Activated CD8-positive, alpha-beta memory T cell treated with anti-CD3 and anti-CD28 coated beads for 1 hour (primary cell): Measurements from ENCODE around the gene SORL1.
A peak's percentile ranks its signal among the peaks of the same experiment; 100 is the strongest.

Source experiments
- DNase-seq, 2 donors: peaks; one replicate each; pipeline ENCODE4 v3.0.0-alpha.2; 2020; ENCODE audit warnings: low read depth in 1 of 2; ENCODE audit errors: extremely low read depth in 1 of 2

The SORL1 gene

DNA sequence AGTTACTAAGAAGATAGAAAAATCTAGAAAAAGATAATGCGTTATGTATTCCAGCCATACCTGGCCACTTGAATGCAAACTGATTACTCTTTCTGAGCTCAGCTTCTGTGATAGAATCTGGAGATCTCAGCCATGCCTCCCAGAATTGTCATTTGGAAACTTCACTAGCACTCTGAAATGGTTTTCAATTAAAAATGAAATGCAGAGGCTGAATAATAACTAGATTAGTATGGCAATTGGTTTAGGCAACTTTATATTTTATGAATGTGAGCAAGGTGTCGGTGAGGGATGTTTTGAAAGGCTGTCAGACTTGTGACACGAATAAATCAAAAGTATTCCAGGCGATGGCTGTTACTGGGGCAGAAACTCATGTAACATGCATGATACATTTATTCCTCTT is 129.5 kb downstream of the SORL1 start:
- DNase-seq: no peak

GRCh38 chr11:121582296-121582695 is 130.2 kb downstream of the SORL1 start:
- DNase-seq: no peak

GRCh38 chr11:121583825-121584224 is 131.7 kb downstream of the SORL1 start:
- no peak for DNase-seq

DNA sequence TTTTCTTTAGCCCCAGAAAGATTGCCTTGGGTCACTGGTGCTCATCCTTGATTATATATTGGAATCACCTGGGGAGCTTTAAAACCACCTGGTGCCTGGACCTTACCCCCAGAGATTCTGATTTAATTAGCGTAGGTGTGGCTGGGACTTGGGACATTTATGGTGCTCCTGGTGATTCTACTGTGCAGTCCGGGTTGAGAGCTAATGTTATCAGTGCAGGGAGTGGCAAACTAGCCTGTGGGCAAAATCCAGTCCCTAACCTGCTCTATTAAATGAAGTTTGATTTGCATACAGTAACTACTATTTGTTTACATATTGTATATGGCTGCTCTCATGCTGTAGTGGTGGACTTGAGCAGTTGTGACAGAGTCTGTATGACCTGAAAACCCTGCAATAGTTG is 134.6 kb downstream of the SORL1 start:
- no peak for DNase-seq

DNA sequence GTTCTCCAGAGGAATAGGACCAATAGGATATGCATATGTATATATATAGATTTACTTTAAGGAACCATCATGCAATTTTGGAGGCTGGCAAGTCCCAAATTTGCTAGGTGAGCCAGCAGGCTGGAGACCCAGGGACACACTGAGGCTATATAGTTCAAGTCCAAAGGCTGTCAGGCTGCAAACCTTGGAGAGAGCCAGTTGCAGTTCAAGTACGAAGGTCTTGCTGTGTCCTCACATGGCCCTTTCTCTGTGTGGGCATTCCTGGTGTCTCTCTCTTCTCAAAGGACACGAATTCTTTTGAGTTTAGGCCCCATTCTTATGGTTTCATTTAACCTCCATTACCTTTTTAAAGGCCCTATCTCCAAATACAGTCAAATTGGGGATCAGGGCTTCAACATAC is 135.1 kb downstream of the SORL1 start:
- no peak for DNase-seq

- no peak for DNase-seq
Observed at GRCh38 chr11:121588747-121589146, 136.6 kb downstream of the SORL1 start.

DNA sequence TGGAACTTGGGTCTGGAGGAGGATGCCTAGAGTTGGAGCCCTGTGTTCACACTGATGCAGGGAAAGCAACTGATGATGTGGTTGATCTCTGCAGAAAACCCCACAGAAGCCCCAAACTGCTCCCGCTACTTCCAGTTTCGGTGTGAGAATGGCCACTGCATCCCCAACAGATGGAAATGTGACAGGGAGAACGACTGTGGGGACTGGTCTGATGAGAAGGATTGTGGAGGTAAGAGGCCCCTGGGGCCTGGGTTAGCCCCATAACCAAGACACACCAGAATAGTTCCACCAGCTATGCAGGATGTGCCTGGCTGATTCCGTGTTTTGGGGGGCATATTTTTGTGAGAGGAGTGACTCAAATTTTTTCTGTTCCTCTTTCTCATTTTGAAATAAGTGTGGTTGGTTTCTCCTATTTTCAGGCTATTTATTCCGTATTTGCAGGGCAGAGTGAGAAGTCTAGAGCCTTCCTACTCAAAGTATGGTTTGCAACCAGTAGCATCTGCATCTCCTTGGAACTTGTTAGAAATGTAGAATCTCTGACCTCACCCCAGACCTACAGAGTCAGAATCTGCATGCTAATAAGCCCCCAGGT is 137.9 kb downstream of the SORL1 start:
- DNase-seq: no peak

DNA sequence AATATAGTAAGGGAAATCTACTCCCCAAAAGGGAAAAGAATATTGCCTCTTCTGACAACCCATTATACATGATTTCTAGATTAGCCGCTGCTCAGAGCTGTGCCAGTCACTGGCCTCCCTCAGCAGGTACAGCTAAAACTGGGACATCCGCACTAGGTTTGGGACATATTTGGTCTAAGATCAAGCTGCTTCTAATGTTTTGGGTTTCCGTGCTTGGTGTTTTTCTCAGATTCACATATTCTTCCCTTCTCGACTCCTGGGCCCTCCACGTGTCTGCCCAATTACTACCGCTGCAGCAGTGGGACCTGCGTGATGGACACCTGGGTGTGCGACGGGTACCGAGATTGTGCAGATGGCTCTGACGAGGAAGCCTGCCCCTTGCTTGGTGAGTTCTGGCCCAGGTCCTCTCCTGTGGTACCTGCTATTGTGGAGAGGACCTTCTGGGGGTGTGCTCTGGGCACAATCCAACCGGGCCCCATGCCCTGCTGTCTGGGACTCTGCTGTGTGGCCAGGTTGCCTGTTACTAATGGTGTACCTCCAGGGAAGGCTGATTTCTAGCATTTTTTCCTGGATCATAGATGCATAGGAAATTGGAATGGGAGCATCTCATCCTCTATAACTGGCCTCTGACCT is 138.8 kb downstream of the SORL1 start:
- no peak for DNase-seq

DNA sequence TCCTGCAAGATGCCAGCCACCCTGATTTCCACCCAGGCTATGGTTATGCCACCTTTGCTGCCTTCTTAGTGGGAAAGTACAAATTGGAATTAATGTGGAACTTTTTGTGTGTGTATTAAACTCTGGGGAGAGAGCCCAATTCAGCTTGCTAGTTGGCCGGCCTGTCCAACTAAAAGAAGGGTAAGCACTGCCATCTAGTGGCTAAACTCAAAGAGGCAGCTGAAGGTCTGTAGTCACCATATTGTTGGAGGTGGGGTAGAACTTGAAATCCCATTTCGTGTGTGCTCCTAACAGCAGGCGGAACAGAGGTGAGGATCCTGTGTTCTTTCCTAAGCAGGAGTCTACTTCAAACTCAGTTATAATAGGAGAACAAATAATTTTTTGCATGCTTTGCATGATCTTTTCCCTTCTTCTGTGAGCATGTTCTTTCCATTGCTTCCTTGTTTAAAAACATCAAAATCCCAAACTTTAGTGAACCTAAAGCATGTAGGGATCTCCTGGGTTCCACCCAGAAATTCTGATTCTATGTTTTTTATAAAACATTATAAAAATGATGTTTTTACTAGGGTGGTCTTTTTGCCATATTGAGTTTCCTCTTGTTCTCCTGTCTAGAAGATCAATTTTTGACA is 139.4 kb downstream of the SORL1 start:
- DNase-seq: peak; percentile 37

- DNase-seq: no peak
Observed at GRCh38 chr11:121592708-121593107, 140.6 kb downstream of the SORL1 start.

DNA sequence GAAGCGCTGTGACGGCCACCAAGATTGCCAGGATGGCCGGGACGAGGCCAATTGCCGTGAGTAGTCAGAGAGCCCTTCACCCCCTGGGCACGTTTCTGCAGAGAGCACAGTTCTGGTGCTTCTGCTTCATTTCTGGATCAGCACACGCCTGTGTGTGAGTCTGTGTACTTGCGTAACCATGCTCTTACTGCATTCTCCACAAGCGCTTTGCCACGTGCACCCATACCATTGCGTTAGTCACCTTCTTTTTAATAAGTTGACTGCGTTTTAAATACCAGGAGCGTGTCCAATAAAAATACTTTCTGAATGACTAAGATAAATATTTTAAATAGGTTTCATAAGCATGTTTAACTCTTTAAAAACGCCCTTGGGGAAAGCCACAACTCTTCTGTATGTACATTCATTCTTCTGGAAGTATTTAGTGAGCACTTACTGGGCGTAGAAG is 143.6 kb downstream of the SORL1 start:
- DNase-seq: no peak

GRCh38 chr11:121596195-121597155 is 144.4 kb downstream of the SORL1 start:
- DNase-seq: no peak

DNA sequence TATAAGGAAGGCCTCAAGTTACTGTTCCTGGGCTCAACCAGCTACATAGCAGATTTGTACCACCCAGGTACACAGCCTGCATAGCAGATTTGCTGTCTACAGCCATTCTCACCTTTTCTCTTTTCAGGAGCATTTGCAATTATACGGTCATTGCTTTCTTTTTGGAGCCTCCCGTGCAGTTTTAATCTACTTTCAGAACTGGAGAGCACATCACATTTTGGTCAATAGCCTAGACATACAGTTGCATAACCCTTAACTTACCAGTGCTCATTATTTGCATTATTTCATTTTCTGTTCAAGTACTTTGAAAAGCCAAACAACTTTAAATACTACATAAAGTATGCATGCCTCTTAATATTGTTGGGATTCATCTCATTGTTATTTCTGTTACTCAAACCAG is 151.2 kb downstream of the SORL1 start:
- no peak for DNase-seq

DNA sequence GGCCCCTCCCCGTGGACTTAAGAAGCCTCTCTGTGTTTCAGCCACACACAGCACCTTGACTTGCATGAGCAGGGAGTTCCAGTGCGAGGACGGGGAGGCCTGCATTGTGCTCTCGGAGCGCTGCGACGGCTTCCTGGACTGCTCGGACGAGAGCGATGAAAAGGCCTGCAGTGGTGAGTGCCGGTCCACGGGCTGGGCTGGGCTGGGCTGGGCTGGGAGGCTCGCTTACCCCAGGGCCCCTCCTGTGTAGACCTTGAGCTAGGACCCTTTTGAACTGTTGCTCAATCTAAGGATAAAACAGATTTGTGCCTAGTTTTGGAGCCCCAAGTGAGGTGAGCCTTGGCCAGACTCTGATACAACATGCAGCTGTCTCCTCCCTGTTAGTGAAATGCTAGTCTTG is 152.0 kb downstream of the SORL1 start:
- no peak for DNase-seq

- DNase-seq: no peak
Observed at GRCh38 chr11:121606354-121606753, 154.2 kb downstream of the SORL1 start.

DNA sequence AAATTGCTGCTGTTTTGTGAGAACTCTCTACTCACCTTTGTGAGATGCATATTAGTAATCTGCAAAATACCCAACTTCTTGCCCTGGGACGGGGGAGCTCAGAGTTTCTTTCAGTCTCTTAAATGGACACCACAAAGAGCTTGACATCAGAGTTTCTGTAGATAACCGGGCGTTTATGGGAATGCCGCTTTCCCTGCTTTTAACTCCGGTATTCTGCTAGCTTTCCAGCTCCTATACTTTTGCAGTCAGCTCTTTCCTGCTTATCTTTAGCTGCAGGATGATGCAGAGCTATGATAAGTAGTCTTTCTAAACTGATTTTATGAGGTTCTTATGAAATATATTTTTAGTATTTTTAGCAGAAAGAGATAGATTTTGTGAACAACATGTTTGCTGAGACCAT is 155.2 kb downstream of the SORL1 start:
- DNase-seq: no peak

DNA sequence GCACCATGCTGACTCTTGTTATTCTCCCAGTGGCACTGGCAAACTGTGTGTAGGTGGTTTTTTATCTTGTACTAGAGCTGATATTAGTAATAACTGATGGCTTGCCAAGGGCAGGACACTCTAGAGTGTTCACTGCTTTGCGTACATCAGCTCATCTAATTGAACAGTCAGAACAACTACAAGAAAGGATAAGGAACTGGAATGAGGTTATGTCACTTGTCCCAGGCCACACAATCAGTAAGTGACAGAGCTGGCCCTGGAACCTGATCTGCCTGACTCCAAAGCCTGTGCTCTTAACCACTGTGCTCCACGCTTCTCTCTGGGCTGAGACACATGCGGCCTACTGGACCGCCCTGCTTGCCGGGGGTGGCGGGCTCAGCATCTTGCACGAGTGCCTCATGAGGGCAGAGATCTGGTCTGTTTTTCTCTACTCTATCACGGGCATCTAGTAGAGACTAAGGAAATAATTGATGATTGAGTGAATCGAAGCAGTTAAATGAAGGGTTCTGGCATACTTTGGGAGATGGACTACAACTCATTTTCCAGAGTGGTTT is 156.5 kb downstream of the SORL1 start:
- DNase-seq: no peak

DNA sequence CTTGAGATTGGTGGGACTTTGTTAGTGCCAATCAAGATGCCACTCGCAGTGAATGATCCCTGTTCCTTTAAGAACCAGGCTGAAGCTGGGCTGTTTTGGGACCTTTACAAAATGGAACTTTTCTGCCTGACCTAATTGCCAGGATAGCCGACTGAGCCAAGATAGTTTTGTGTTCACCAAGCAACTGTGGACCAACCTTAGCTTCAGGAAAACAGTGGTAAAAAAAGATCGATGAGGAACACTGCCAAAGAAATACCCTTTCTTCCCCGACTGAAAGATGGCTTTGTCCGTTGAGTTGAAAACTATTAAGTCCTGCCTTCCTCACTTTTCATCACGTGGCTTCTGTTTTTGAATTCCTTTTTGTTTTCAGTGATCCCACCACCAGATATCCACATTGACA is 158.6 kb downstream of the SORL1 start:
- DNase-seq: no peak

DNA sequence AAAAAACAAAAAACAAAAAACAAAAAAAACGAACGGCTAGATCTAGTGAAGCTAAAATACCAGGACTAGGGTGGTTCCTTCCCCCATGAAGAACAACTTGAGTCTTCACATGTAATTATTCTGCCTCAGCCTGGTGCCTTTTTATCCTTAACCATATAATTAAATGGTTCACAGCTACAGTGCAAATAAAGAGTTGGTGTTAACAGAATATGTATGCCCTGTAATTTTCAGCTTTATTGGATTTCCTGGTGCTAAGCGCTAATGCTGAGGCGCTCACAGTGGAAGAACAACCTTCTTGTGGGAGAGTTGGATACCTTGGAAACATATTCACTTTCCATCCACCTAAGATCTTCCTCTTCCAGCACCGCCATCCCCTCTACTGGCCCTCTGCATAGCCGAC is 159.1 kb downstream of the SORL1 start:
- no peak for DNase-seq

DNA sequence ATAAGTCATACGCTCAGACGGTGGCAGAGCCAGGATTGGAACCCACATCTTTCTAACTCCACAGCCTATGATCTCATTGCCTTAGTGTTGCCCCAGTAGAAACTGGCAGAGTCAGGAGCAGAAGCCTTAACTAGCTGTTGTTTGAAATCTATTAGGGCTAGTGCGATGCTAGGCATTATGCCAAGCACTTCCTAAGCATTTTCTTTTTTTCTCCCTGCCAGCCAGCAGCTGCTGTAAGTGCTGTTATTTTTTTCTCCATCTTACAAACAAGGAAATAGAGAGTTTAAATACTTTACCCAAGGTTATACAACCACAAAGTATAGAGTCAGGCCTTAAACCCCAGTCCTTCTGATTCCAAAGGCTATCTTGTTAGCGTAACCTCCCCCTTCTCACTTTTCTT is 161.6 kb downstream of the SORL1 start:
- no peak for DNase-seq

GRCh38 chr11:121614636-121615240 is 162.6 kb downstream of the SORL1 start:
- no peak for DNase-seq
